SK-N-SH (cell line): ENCODE results near the gene SIDT1.

Experiments used
- EP300 ChIP-seq, 2 experiments: IDR thresholded peaks; 2 replicates each; pipeline versions ENCODE4 v1.4.0 to v1.6.1; 2012; ENCODE audit warnings: borderline replicate concordance in 1 of 2, low read depth in 1 of 2, low read length in 1 of 2
- FOXJ3 ChIP-seq: sonication (generic); formaldehyde crosslinking; IDR thresholded peaks from 2 replicates; pipeline ENCODE4 v1.5.1; 2020; ENCODE audit warnings: mild to moderate bottlenecking, missing genetic modification reagents
- RAD21 ChIP-seq: IDR thresholded peaks from 2 replicates; pipeline ENCODE4 v1.6.1; 2012; ENCODE audit warnings: mild to moderate bottlenecking, low read length
- RXRA ChIP-seq: IDR thresholded peaks from 2 replicates; pipeline ENCODE4 v1.4.0; 2012; ENCODE audit warnings: low read depth, mild to moderate bottlenecking, borderline replicate concordance
- SIN3A ChIP-seq: IDR thresholded peaks from 2 replicates; pipeline ENCODE4 v1.6.1; 2012; ENCODE audit warnings: low read depth, mild to moderate bottlenecking, low read length, moderate library complexity, borderline replicate concordance
- TAF1 ChIP-seq: IDR thresholded peaks from 2 replicates; pipeline ENCODE4 v1.6.1; 2012; ENCODE audit warnings: low read depth, mild to moderate bottlenecking, low read length, moderate library complexity, borderline replicate concordance
- TEAD4 ChIP-seq: IDR thresholded peaks from 2 replicates; pipeline ENCODE4 v1.4.0; 2012; ENCODE audit warnings: mild to moderate bottlenecking, borderline replicate concordance; ENCODE audit not compliant: insufficient read depth
- TF ChIP-seq, protein P1 (sequence below): IDR thresholded peaks from 2 replicates; pipeline ENCODE4 v1.4.0; 2012; ENCODE audit warnings: low read depth, borderline replicate concordance
- TF ChIP-seq, protein P2 (sequence below): fragments of 200-600 bp; sonication (generic); IDR thresholded peaks from 2 replicates; pipeline ENCODE4 v1.6.1; 2017; ENCODE audit warnings: antibody characterized with exemption, mild to moderate bottlenecking, moderate library complexity
- TF ChIP-seq, protein P3 (sequence below): fragments of 150-350 bp; IDR thresholded peaks from 2 replicates; pipeline ENCODE4 v1.6.1; 2016; ENCODE audit warnings: mild to moderate bottlenecking, low read depth, low read length
- TF ChIP-seq, protein P4 (sequence below): IDR thresholded peaks from 2 replicates; pipeline ENCODE4 v1.6.1; 2012; ENCODE audit warnings: mild to moderate bottlenecking, low read depth, low read length, moderate library complexity
- TF ChIP-seq, protein P5 (sequence below): fragments of 150-350 bp; IDR thresholded peaks from 2 replicates; pipeline ENCODE4 v1.6.1; 2017; ENCODE audit warnings: antibody characterized with exemption, low read length, low read depth, borderline replicate concordance

DNA sequence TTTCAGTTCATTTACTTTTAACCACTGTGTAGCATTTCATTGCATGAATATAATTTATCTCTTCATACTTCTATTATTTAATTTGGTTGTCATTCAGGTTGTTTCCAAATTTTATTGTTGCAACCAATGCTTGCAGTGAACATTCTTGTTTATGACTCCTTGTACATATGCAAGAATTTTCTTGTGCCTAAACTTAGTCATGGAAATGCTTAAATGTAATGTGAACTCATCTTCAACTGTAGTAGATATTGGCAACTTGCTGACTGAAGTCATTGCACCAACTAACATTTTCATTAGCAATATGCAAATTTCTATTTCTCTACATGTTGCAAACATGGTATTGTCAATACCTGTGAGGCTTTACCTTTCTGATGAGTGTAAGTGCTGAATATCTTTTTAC is 26.7 kb downstream of the SIDT1 start:
- TF ChIP-seq RXRA (no peak), RAD21 (no peak), EP300 (IDR thresholded peaks at IDR 0.05; ENCODE audit: borderline replicate concordance in 1 of 2, low read depth in 1 of 2, low read length in 1 of 2) (no peak), TAF1 (no peak), SIN3A (no peak), FOXJ3 (CRISPR knock-in tag) (no peak), TEAD4 (no peak)
- TF ChIP-seq, protein P1, sequence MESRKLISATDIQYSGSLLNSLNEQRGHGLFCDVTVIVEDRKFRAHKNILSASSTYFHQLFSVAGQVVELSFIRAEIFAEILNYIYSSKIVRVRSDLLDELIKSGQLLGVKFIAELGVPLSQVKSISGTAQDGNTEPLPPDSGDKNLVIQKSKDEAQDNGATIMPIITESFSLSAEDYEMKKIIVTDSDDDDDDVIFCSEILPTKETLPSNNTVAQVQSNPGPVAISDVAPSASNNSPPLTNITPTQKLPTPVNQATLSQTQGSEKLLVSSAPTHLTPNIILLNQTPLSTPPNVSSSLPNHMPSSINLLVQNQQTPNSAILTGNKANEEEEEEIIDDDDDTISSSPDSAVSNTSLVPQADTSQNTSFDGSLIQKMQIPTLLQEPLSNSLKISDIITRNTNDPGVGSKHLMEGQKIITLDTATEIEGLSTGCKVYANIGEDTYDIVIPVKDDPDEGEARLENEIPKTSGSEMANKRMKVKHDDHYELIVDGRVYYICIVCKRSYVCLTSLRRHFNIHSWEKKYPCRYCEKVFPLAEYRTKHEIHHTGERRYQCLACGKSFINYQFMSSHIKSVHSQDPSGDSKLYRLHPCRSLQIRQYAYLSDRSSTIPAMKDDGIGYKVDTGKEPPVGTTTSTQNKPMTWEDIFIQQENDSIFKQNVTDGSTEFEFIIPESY = no peak
- TF ChIP-seq, protein P2, sequence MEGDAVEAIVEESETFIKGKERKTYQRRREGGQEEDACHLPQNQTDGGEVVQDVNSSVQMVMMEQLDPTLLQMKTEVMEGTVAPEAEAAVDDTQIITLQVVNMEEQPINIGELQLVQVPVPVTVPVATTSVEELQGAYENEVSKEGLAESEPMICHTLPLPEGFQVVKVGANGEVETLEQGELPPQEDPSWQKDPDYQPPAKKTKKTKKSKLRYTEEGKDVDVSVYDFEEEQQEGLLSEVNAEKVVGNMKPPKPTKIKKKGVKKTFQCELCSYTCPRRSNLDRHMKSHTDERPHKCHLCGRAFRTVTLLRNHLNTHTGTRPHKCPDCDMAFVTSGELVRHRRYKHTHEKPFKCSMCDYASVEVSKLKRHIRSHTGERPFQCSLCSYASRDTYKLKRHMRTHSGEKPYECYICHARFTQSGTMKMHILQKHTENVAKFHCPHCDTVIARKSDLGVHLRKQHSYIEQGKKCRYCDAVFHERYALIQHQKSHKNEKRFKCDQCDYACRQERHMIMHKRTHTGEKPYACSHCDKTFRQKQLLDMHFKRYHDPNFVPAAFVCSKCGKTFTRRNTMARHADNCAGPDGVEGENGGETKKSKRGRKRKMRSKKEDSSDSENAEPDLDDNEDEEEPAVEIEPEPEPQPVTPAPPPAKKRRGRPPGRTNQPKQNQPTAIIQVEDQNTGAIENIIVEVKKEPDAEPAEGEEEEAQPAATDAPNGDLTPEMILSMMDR = no peak
- TF ChIP-seq, protein P3, sequence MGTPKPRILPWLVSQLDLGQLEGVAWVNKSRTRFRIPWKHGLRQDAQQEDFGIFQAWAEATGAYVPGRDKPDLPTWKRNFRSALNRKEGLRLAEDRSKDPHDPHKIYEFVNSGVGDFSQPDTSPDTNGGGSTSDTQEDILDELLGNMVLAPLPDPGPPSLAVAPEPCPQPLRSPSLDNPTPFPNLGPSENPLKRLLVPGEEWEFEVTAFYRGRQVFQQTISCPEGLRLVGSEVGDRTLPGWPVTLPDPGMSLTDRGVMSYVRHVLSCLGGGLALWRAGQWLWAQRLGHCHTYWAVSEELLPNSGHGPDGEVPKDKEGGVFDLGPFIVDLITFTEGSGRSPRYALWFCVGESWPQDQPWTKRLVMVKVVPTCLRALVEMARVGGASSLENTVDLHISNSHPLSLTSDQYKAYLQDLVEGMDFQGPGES = no peak
- TF ChIP-seq, protein P4, sequence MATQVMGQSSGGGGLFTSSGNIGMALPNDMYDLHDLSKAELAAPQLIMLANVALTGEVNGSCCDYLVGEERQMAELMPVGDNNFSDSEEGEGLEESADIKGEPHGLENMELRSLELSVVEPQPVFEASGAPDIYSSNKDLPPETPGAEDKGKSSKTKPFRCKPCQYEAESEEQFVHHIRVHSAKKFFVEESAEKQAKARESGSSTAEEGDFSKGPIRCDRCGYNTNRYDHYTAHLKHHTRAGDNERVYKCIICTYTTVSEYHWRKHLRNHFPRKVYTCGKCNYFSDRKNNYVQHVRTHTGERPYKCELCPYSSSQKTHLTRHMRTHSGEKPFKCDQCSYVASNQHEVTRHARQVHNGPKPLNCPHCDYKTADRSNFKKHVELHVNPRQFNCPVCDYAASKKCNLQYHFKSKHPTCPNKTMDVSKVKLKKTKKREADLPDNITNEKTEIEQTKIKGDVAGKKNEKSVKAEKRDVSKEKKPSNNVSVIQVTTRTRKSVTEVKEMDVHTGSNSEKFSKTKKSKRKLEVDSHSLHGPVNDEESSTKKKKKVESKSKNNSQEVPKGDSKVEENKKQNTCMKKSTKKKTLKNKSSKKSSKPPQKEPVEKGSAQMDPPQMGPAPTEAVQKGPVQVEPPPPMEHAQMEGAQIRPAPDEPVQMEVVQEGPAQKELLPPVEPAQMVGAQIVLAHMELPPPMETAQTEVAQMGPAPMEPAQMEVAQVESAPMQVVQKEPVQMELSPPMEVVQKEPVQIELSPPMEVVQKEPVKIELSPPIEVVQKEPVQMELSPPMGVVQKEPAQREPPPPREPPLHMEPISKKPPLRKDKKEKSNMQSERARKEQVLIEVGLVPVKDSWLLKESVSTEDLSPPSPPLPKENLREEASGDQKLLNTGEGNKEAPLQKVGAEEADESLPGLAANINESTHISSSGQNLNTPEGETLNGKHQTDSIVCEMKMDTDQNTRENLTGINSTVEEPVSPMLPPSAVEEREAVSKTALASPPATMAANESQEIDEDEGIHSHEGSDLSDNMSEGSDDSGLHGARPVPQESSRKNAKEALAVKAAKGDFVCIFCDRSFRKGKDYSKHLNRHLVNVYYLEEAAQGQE = no peak
- TF ChIP-seq, protein P5, sequence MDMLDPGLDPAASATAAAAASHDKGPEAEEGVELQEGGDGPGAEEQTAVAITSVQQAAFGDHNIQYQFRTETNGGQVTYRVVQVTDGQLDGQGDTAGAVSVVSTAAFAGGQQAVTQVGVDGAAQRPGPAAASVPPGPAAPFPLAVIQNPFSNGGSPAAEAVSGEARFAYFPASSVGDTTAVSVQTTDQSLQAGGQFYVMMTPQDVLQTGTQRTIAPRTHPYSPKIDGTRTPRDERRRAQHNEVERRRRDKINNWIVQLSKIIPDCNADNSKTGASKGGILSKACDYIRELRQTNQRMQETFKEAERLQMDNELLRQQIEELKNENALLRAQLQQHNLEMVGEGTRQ = no peak
